Measurements from ENCODE around the gene ANO2.

GRCh38 chr12:5619628-5620027, 325.4 kb downstream of the ANO2 start:
- TF ChIP-seq CTCF (IDR thresholded peaks at IDR 0.05; ENCODE audit: poor library complexity, severe bottlenecking) (no peak), REST (IDR thresholded peaks at IDR 0.05; ENCODE audit: borderline replicate concordance) (no peak)

Measured in neural cell (in vitro differentiated cells).